GM12878 (cell line): Measurements from ENCODE around the gene LRRC23. TPM values are rescaled to one million over a fixed set of nuclear protein-coding genes. Genes with fewer than 3 reads are reported as not detected.

Source experiments
- ATAC-seq: fragments of 200-7000 bp; cut with Tn5 transposase; 3 replicates; pipeline ENCODE4 v1.9.1; 2020; ENCODE audit warnings: mild to moderate bottlenecking, moderate library complexity
- BruUV-seq: library from RNA; stranded (reverse); fragments of 400-500 nt; replicated peaks from 2 replicates; lab custom pipeline; 2021; lab: Mats Ljungman, UMichigan
- CTCF ChIA-PET: fragments of 300-600 bp; sonication (Branson Sonifier 250); formaldehyde crosslinking; extraction: SDS; loops from one replicate; lab custom pipeline; 2021; ENCODE audit warnings: inconsistent platforms; lab: Yijun Ruan, JAX
- POLR2A ChIA-PET: fragments of 350-600 bp; formaldehyde crosslinking; extraction: SDS; loops from one replicate; lab custom pipeline; 2021; ENCODE audit warnings: inconsistent platforms; lab: Charles Lee
- RAD21 ChIA-PET: fragments of 300-600 bp; sonication (Branson Sonifier 250); formaldehyde crosslinking; loops from one replicate; lab custom pipeline; 2023; ENCODE audit warnings: antibody characterized with exemption; ENCODE audit not compliant: unreplicated experiment; lab: Charles Lee
- SMC1A ChIA-PET: fragments of 300-600 bp; sonication (Branson Sonifier 250); formaldehyde crosslinking; loops from one replicate; lab custom pipeline; 2023; ENCODE audit not compliant: unreplicated experiment, uncharacterized antibody; lab: Charles Lee
- DNase-seq: peaks from one replicate; pipeline ENCODE4 v3.0.0-alpha.2; 2011; ENCODE audit warnings: low read depth, low spot score
- FAIRE-seq: peaks from 3 replicates; lab custom pipeline; 2011; peaks lifted over from hg19 to GRCh38; lab: Jason Lieb, UNC
- H2AFZ ChIP-seq: 2 replicates; pipeline ENCODE4 v1.6.0; 2011; ENCODE audit warnings: low read depth, low read length, control low read depth; ENCODE audit not compliant: control insufficient read depth
- H3K27ac ChIP-seq: 2 replicates; pipeline ENCODE4 v1.5.1; 2011; ENCODE audit warnings: control low read depth; ENCODE audit not compliant: control insufficient read depth, insufficient read depth
- H3K27me3 ChIP-seq, 2 experiments: replicated peaks in 1 of 2; 2 replicates each; pipeline versions ENCODE4 v1.6.0 to v1.6.1; 2011; ENCODE audit warnings: low read length in 1 of 2; ENCODE audit not compliant: control insufficient read depth in 2 of 2, insufficient read depth in 2 of 2
- H3K36me3 ChIP-seq, 2 experiments: 2 replicates each; pipeline ENCODE4 v1.5.1; 2011; ENCODE audit warnings: low read length in 1 of 2; ENCODE audit not compliant: control insufficient read depth in 2 of 2, insufficient read depth in 2 of 2
- H3K4me1 ChIP-seq: 2 replicates; pipeline ENCODE4 v1.6.1; 2011; ENCODE audit warnings: mild to moderate bottlenecking, low read length, moderate library complexity, mixed read lengths; ENCODE audit not compliant: control insufficient read depth, insufficient read depth
- H3K4me2 ChIP-seq: 2 replicates; pipeline ENCODE4 v1.6.0; 2011; ENCODE audit warnings: control low read depth; ENCODE audit not compliant: control insufficient read depth, insufficient read depth
- H3K4me3 ChIP-seq: fragments of 200-600 bp; sonication (generic); 2 replicates; pipeline ENCODE4 v1.5.1; 2016
- H3K79me2 ChIP-seq: 2 replicates; pipeline ENCODE4 v1.6.0; 2011; ENCODE audit warnings: low read length; ENCODE audit not compliant: control insufficient read depth, insufficient read depth
- H3K9ac ChIP-seq: 2 replicates; pipeline ENCODE4 v1.8.0; 2011; ENCODE audit warnings: low read length, control low read depth, mixed read lengths; ENCODE audit not compliant: control insufficient read depth, insufficient read depth
- H3K9me3 ChIP-seq: replicated peaks from 3 replicates; pipeline ENCODE4 v1.5.1; 2011; ENCODE audit warnings: mild to moderate bottlenecking, low read length; ENCODE audit not compliant: control insufficient read depth, insufficient read depth
- H4K20me1 ChIP-seq: 2 replicates; pipeline ENCODE4 v1.6.0; 2011; ENCODE audit not compliant: control insufficient read depth, insufficient read depth
- CEBPB ChIP-seq, 2 experiments: fragments of 150-350 bp in 1 of 2; IDR thresholded peaks; 2 replicates each; pipeline ENCODE4 v1.6.1; 2012 to 2014; ENCODE audit warnings: low read depth in 2 of 2, low read length in 2 of 2, borderline replicate concordance in 1 of 2, inconsistent platforms in 1 of 2
- EED ChIP-seq: sonication (generic); IDR thresholded peaks from 2 replicates; pipeline ENCODE4 v1.6.1; 2016; ENCODE audit warnings: antibody characterized with exemption, low read depth
- JUNB ChIP-seq: IDR thresholded peaks from 2 replicates; pipeline ENCODE4 v1.6.1; 2016; ENCODE audit warnings: antibody characterized with exemption, mild to moderate bottlenecking
- MTA2 ChIP-seq: fragments of 450-650 bp; IDR thresholded peaks from 2 replicates; pipeline ENCODE4 v1.6.1; 2016; ENCODE audit warnings: low read depth, mild to moderate bottlenecking, moderate library complexity
- NR2C1 ChIP-seq: fragments of 450-650 bp; IDR thresholded peaks from 2 replicates; pipeline ENCODE4 v1.6.1; 2017; ENCODE audit warnings: antibody characterized with exemption, mild to moderate bottlenecking, moderate library complexity
- PML ChIP-seq: IDR thresholded peaks from 2 replicates; pipeline ENCODE4 v1.6.1; 2012; ENCODE audit warnings: low read length, inconsistent platforms
- POLR2A ChIP-seq: IDR thresholded peaks from 2 replicates; pipeline ENCODE4 v1.6.1; 2011; ENCODE audit warnings: low read depth, mild to moderate bottlenecking, low read length
- RBBP5 ChIP-seq: fragments of 200-600 bp; sonication (generic); conservative IDR thresholded peaks from 2 replicates; pipeline ENCODE4 v1.6.1; 2016
- SMAD1 ChIP-seq: fragments of 450-650 bp; IDR thresholded peaks from 2 replicates; pipeline ENCODE4 v1.6.1; 2018; ENCODE audit warnings: mild to moderate bottlenecking, low read depth; ENCODE audit not compliant: partially characterized antibody
- SUZ12 ChIP-seq: fragments of 200-600 bp; sonication (generic); IDR thresholded peaks from one replicate; pipeline ENCODE4 v1.6.1; 2018; ENCODE audit warnings: antibody characterized with exemption, mild to moderate bottlenecking; ENCODE audit not compliant: unreplicated experiment
- TCF12 ChIP-seq: IDR thresholded peaks from 2 replicates; pipeline ENCODE4 v1.6.1; 2011; ENCODE audit warnings: low read depth, mild to moderate bottlenecking, low read length
- ZZZ3 ChIP-seq: IDR thresholded peaks from 2 replicates; pipeline ENCODE4 v1.6.1; 2011; ENCODE audit warnings: low read depth; ENCODE audit not compliant: control insufficient read depth, insufficient read length
- WGBS: methylation state at CpG from one replicate; pipeline ENCODE4 v1.1.6; 2016; ENCODE audit warnings: low lambda C conversion rate; ENCODE audit not compliant: insufficient replicate concordance, insufficient coverage; ENCODE audit errors: missing lambda C conversion rate; 5-methylcytosine and 5-hydroxymethylcytosine counted together
- in situ Hi-C: fragments of 300-500 bp; cut with MboI; formaldehyde crosslinking; loops from 9 replicates; pipeline ENCODE4 v1.14.3; 2018; ENCODE audit warnings: mixed read lengths
- intact Hi-C: fragments of 100-400 bp; cut with micrococcal nuclease; formaldehyde crosslinking; loops from one replicate; pipeline ENCODE4 v1.14.2; 2022; ENCODE audit not compliant: unreplicated experiment
- polyA plus RNA-seq, 11 experiments: library from polyadenylated mRNA; depleted of rRNA in 4 of 11; unstranded in 6 of 11; stranded (reverse) in 5 of 11; fragments of >200 nt; fragmentation: Nextera tagmentation in 4 of 11; fragmentation: Illumina TruSeq in 1 of 11; extraction: Ambion mirVana in 4 of 11; extraction: Trizol in 1 of 11; gene quantifications; 1 replicate in 1 of 11; 2 replicates in 10 of 11; pipeline versions ENCODE4 v1.2.1 to v1.2.3, GENCODE V29; 2011 to 2016; ENCODE audit warnings: inconsistent platforms in 2 of 11, missing spikeins in 2 of 11, low read depth in 1 of 11
- total RNA-seq, 4 experiments: library from RNA; depleted of rRNA in 3 of 4; stranded (reverse); fragments of >200 nt in 3 of 4; fragmentation: Illumina TruSeq in 1 of 4; extraction: Trizol in 1 of 4; gene quantifications; 2 replicates each; pipeline versions ENCODE4 v1.2.1 to v1.2.3, GENCODE V29; 2013 to 2021
- TF ChIP-seq, protein P1 (sequence below): fragments of 150-350 bp; IDR thresholded peaks from 2 replicates; pipeline ENCODE4 v1.6.1; 2016; ENCODE audit warnings: low read depth, low read length
- TF ChIP-seq, protein P2 (sequence below): IDR thresholded peaks from 2 replicates; pipeline ENCODE4 v1.6.1; 2011; ENCODE audit warnings: mild to moderate bottlenecking, low read depth, low read length, moderate library complexity; ENCODE audit not compliant: insufficient replicate concordance

Gene LRRC23
- total and polyA plus RNA-seq, 10 of the 15 experiments (the other 5 are each of a cell fraction or from before 2014, with no cell fraction given), result 1.4 to 6.9 (median 3.4) TPM

DNA sequence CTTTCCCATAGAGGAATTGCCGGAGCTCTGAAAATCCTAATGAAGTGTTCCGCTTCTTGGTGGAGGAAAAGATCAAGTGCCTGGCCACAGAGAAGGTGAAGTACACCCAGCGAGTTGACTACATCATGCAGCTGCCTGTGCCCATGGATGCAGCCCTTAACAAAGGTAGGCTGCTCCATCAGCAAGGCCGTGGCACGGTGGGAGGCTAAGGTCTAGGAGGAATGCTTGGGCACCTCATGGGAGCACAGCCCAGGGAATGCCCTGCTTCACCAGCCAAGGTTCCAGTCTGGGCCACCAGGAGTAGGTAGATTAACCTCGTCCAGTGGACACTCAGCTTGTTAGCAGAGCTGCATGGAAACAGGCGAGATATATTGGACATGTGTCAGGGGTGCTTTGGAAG is 43.7 kb upstream of the LRRC23 start:
- no peak overlapping the region for H3K27ac ChIP-seq
- H3K27me3 ChIP-seq, result no peaks in the 10 kb centered on the region
- 95% methylated on average over 7 of the region's 7 CpGs for WGBS
- ChIA-PET CTCF (no interaction called here), SMC1A (interaction anchor here (1.4 kb wide), 1 partner anchor 22 kb away, joined by 3 read pairs; no protein-coding TSS in a partner anchor), POLR2A (interaction anchor here (0.9 to 1.7 kb wide), 3 partner anchors 9 to 12 kb away, joined by 3 read pairs; partner anchors contain the start of genes CDCA3, SPSB2 and USP5), RAD21 (no interaction called here)
- no peak for DNase-seq
- H2AFZ ChIP-seq, result no peak overlapping the region
- H3K4me2 ChIP-seq, result no peak overlapping the region
- no peaks in the 10 kb centered on the region for H3K9me3 ChIP-seq
- no peak for FAIRE-seq
- H3K4me3 ChIP-seq, result no peak overlapping the region
- no peaks in the 10 kb centered on the region for H3K4me1 ChIP-seq
- H3K36me3 ChIP-seq, result peaks cover 47 to 50% of the 10 kb centered on the region in 2 experiments
- no TSS peak for BruUV-seq
- no peak overlapping the region for H3K9ac ChIP-seq
- in situ Hi-C loops, result no loop called here
- ATAC-seq, result no peak
- intact Hi-C loops, result no loop called here
- H4K20me1 ChIP-seq, result no peaks in the 10 kb centered on the region
- TF ChIP-seq RBBP5, result no peak
- TF ChIP-seq CEBPB (IDR thresholded peaks at IDR 0.05; ENCODE audit: borderline replicate concordance in 1 of 2, low read depth in 2 of 2, low read length in 2 of 2), result no peak
- no peak for TF ChIP-seq JUNB
- TF ChIP-seq SMAD1, result no peak
- TF ChIP-seq SUZ12, result no peak
- TF ChIP-seq, protein P1, sequence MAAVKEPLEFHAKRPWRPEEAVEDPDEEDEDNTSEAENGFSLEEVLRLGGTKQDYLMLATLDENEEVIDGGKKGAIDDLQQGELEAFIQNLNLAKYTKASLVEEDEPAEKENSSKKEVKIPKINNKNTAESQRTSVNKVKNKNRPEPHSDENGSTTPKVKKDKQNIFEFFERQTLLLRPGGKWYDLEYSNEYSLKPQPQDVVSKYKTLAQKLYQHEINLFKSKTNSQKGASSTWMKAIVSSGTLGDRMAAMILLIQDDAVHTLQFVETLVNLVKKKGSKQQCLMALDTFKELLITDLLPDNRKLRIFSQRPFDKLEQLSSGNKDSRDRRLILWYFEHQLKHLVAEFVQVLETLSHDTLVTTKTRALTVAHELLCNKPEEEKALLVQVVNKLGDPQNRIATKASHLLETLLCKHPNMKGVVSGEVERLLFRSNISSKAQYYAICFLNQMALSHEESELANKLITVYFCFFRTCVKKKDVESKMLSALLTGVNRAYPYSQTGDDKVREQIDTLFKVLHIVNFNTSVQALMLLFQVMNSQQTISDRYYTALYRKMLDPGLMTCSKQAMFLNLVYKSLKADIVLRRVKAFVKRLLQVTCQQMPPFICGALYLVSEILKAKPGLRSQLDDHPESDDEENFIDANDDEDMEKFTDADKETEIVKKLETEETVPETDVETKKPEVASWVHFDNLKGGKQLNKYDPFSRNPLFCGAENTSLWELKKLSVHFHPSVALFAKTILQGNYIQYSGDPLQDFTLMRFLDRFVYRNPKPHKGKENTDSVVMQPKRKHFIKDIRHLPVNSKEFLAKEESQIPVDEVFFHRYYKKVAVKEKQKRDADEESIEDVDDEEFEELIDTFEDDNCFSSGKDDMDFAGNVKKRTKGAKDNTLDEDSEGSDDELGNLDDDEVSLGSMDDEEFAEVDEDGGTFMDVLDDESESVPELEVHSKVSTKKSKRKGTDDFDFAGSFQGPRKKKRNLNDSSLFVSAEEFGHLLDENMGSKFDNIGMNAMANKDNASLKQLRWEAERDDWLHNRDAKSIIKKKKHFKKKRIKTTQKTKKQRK, result no peak
- no peak for TF ChIP-seq PML
- TF ChIP-seq NR2C1, result no peak
- no peak for TF ChIP-seq ZZZ3
- no peak for TF ChIP-seq EED
- TF ChIP-seq, protein P2, sequence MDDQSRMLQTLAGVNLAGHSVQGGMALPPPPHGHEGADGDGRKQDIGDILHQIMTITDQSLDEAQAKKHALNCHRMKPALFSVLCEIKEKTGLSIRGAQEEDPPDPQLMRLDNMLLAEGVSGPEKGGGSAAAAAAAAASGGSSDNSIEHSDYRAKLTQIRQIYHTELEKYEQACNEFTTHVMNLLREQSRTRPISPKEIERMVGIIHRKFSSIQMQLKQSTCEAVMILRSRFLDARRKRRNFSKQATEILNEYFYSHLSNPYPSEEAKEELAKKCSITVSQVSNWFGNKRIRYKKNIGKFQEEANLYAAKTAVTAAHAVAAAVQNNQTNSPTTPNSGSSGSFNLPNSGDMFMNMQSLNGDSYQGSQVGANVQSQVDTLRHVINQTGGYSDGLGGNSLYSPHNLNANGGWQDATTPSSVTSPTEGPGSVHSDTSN, result no peak
- TF ChIP-seq POLR2A, result no peak
- no peak for TF ChIP-seq TCF12
- TF ChIP-seq MTA2, result no peak
- H3K79me2 ChIP-seq, result no peaks in the 10 kb centered on the region
